Measurements from ENCODE around the gene ZNF443. TPM values are rescaled to one million over a fixed set of nuclear protein-coding genes. Genes with fewer than 3 reads are reported as not detected.
"Not testable (repeated sequence)": the region's sequence is repeated elsewhere in the genome, so short reads cannot be mapped to it uniquely, and the experiment has no call there.

The ZNF443 gene
- total RNA-seq, 6 experiments from 2014 or later = 1.00 to 3.1 (median 2.8) TPM

DNA sequence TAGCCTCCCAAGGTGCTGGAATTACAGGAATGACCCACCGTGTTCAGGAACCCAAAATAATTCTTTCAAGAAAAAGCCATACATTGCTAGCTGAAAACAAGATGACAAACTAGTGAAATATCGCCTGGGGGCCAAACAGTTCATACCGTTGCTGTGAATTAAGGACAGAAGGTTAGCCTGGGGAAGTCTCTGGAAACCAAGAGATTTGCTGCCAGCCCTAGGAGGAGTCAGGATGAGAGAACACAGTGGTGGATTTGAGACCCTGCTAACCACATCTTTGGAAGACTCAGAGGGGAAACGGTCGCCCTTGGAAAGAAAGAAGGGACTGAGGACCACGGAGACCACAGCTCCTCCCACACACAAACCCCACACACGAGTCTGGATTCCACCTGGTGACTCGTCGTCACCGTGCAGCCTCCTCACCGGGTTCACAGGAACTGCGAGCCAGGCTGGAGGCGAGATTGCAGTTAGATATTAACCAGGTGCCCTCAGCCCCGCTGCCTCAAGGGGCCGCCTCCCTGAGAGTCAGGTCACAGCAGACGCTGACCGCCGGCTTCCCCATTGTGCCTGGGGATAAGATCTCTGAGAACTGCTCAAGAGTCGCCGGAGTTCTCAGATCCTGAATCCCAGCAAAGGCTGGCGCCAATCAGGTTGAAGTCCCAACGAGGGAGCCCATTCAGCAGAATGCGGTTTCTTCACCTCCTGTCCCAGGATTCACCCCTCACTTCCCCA, 40.8 kb downstream of the ZNF443 start:
- 4% methylated on average over 5 of the region's 23 CpGs for WGBS (ENCODE audit: insufficient coverage, low coverage, low lambda C conversion rate, missing lambda C conversion rate)
- H3K9me3 ChIP-seq; H3K27me3 ChIP-seq; H3K36me3 ChIP-seq; H3K4me1 ChIP-seq; intact Hi-C loops (cut with DNase I): not testable (repeated sequence)
- peak overlapping the region; percentile 80 to 89 (median 84) for H3K4me3 ChIP-seq
- H3K27ac ChIP-seq = peak overlapping the region; percentile 48 to 72 (median 68)
- ATAC-seq = peak; percentile 60 to 65 (median 60)
- TF ChIP-seq POLR2A (IDR thresholded peaks at IDR 0.05) = peak; percentile 14
- DNase-seq = peak; percentile 47 to 74 (median 65)

DNA sequence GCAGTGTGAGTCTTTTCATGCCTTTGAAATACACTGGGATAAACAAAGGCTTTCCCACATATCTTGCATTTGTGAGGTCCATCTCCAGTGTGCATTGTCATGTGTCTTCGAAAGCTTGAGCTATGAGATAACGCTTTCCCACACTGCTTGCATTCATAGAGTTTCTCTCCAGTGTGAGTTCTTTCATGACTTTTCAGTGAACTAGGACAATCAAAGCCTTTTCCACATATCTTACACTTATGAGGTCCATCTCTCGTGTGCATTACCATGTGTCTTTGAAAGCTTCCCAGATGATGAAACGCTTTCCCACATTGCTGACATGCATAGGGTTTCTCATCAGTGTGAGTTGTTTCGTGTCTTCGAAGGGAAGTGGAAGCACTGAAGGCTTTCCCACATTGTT, 49.7 kb downstream of the ZNF443 start:
- DNase-seq; H3K4me1 ChIP-seq; H3K27me3 ChIP-seq; intact Hi-C loops (cut with DNase I); ATAC-seq; H3K9me3 ChIP-seq; H3K4me3 ChIP-seq; H3K27ac ChIP-seq: not testable (repeated sequence)
- 100% methylated on average over 6 of the region's 6 CpGs for WGBS (ENCODE audit: insufficient coverage, low coverage, low lambda C conversion rate, missing lambda C conversion rate)
- H3K36me3 ChIP-seq = peaks cover 0 to 18% (median 12%) of the 10 kb centered on the region in 4 donors

DNA sequence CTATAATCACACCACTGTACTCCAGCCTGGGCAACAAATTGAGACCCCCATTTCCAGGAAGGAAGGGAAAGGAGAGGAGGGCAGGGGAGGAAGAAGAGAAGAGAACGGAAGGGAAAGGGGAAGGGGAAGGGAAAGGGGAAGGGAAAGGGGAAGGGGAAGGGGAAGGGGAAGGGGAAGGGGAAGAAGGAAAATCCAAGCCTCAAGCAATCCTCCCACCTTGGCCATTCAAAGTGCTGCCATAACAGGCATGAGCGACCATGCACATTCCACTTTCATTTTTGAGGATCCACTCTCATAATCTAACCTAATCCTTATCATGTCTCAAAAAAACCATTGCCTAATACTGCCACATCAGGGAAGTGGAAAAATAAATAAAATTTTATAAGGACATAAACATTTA, 54.5 kb downstream of the ZNF443 start:
- Histone ChIP-seq H3K36me3 (peaks cover 0 to 13% (median 7%) of the 10 kb centered on the region in 4 donors), H3K9me3 (peaks cover 0 to 15% (median 10%) of the 10 kb centered on the region in 4 donors)
- H3K4me1 ChIP-seq; DNase-seq; intact Hi-C loops (cut with DNase I); H3K27ac ChIP-seq; H3K27me3 ChIP-seq; ATAC-seq; H3K4me3 ChIP-seq: not testable (repeated sequence)
- WGBS (ENCODE audit: insufficient coverage, low coverage, low lambda C conversion rate, missing lambda C conversion rate) = 79% methylated on average over 2 of the region's 2 CpGs

DNA sequence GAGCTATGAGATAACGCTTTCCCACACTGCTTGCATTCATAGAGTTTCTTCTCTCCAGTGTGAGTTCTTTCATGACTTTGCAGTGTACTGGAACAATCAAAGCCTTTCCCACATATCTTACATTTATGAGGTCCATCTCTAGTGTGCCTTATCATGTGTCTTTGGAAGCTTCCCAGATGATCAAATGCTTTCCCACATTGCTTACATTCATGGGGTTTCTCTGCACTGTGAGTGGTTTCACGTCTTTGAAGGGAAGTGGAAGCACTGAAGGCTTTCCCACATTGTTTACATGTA, 60.4 kb downstream of the ZNF443 start:
- intact Hi-C loops (cut with DNase I) = no loop called here
- Histone ChIP-seq H3K9me3 (peaks cover 0 to 29% (median 16%) of the 10 kb centered on the region in 4 donors), H3K27ac (no peak overlapping the region), H3K36me3 (peaks cover 0 to 10% (median 0%) of the 10 kb centered on the region in 4 donors), H3K4me3 (no peak overlapping the region), H3K27me3 (no peaks in the 10 kb centered on the region), H3K4me1 (no peaks in the 10 kb centered on the region)
- TF ChIP-seq, protein P1, sequence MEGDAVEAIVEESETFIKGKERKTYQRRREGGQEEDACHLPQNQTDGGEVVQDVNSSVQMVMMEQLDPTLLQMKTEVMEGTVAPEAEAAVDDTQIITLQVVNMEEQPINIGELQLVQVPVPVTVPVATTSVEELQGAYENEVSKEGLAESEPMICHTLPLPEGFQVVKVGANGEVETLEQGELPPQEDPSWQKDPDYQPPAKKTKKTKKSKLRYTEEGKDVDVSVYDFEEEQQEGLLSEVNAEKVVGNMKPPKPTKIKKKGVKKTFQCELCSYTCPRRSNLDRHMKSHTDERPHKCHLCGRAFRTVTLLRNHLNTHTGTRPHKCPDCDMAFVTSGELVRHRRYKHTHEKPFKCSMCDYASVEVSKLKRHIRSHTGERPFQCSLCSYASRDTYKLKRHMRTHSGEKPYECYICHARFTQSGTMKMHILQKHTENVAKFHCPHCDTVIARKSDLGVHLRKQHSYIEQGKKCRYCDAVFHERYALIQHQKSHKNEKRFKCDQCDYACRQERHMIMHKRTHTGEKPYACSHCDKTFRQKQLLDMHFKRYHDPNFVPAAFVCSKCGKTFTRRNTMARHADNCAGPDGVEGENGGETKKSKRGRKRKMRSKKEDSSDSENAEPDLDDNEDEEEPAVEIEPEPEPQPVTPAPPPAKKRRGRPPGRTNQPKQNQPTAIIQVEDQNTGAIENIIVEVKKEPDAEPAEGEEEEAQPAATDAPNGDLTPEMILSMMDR (IDR thresholded peaks at IDR 0.05) = no peak
- no peak for TF ChIP-seq POLR2A (IDR thresholded peaks at IDR 0.05)
- ATAC-seq = no peak
- no peak for DNase-seq
- WGBS (ENCODE audit: insufficient coverage, low coverage, low lambda C conversion rate, missing lambda C conversion rate) = 55% methylated on average over 2 of the region's 2 CpGs

DNA sequence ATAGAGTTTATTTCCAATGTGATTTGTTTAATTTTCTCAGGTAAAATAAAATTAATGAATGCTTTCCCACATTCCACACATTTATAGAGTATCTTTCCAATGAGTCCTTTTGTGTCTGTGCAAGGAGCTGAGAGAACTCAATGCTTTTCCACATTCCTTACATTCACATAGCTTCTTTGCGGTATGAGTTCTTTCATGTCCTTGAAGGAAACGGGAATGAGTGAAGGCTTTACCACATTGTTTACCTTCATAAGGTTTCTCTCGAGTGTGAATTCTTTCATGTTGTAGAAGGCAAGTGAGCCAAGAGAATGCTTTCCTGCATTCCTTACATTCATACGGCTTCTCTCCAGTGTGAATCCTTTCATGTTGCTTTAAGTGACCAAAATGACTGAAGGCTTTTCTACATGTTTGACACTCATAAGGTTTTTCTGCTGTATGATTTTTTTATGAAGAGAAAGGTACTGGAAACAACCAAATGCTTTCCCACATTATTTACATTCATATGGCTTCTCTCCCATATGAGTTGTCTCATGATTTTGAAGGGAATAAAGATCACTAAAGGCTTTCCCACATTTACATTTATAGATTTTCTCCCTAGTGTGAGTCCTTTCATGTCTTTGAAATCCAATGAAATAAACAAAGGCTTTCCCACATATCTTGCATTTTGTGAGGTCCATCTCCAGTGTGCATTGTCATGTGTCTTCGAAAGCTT, 60.9 kb downstream of the ZNF443 start:
- peaks cover 0 to 29% (median 16%) of the 10 kb centered on the region in 4 donors for H3K9me3 ChIP-seq
- TF ChIP-seq, protein P1 (IDR thresholded peaks at IDR 0.05) = no peak
- no peak for TF ChIP-seq POLR2A (IDR thresholded peaks at IDR 0.05)
- H3K4me1 ChIP-seq = no peaks in the 10 kb centered on the region
- no peak overlapping the region for H3K27ac ChIP-seq
- DNase-seq = no peak
- intact Hi-C loops (cut with DNase I) = no loop called here
- 91% methylated on average over 5 of the region's 5 CpGs for WGBS (ENCODE audit: insufficient coverage, low coverage, low lambda C conversion rate, missing lambda C conversion rate)
- no peaks in the 10 kb centered on the region for H3K27me3 ChIP-seq
- peaks cover 0 to 10% (median 0%) of the 10 kb centered on the region in 4 donors for H3K36me3 ChIP-seq
- no peak for ATAC-seq
- no peak overlapping the region for H3K4me3 ChIP-seq

Other genes with a start within 250 kb of the ZNF443 start
- 10 to 100 TPM in 1 of 6 experiments, 1 to 10 TPM in 5; 4.9 to 11.6 (median 6.2) TPM for gene ZNF44, start 146.1 kb downstream of the ZNF443 start, total RNA-seq
- gene ZNF563, start 107.4 kb downstream of the ZNF443 start, total RNA-seq = 1 to 10 TPM; 2.4 to 4.5 (median 3.6) TPM
- gene ZNF442, start 75.3 kb downstream of the ZNF443 start, total RNA-seq = 1 to 10 TPM in 3 of 6 experiments, under 1 TPM in 3; 0.56 to 2.3 (median 1.3) TPM
- 1 to 10 TPM; 2.3 to 2.8 (median 2.7) TPM for gene ZNF799, start 39.8 kb downstream of the ZNF443 start, total RNA-seq
- under 1 TPM in 5 of 6 experiments, not detected in 1; 0.22 to 0.97 (median 0.49) TPM for gene ZNF709, start 43.8 kb upstream of the ZNF443 start, total RNA-seq
- gene ZNF564, start 110.5 kb upstream of the ZNF443 start, total RNA-seq = 1 to 10 TPM; 3.1 to 8.1 (median 5.3) TPM
- gene ZNF490, start 169.8 kb upstream of the ZNF443 start, total RNA-seq = 1 to 10 TPM; 3.6 to 7.0 (median 4.3) TPM
- 10 to 100 TPM in 1 of 6 experiments, 1 to 10 TPM in 5; 5.5 to 10.7 (median 7.8) TPM for gene ZNF791, start 169.9 kb upstream of the ZNF443 start, total RNA-seq
- 10 to 100 TPM; 32.7 to 76.5 (median 53.6) TPM for gene MAN2B1, start 225.7 kb upstream of the ZNF443 start, total RNA-seq
- gene WDR83, start 225.8 kb upstream of the ZNF443 start, total RNA-seq = 1 to 10 TPM; 2.5 to 6.2 (median 4.2) TPM
- 10 to 100 TPM; 29.5 to 60.5 (median 45.8) TPM for gene DHPS, start 240.9 kb upstream of the ZNF443 start, total RNA-seq
- gene GNG14, start 247.0 kb upstream of the ZNF443 start, total RNA-seq = not detected